ENCODE data around the gene ZNF236. TPM values are rescaled to one million over a fixed set of nuclear protein-coding genes. Genes with fewer than 3 reads are reported as not detected.

Gene ZNF236
- total RNA-seq, 4 donors from 2014 or later: 10.1 to 15.8 (median 14.8) TPM

- H3K36me3 ChIP-seq: peaks cover 0 to 11% (median 0%) of the 10 kb centered on the region in 4 donors
- TF ChIP-seq EP300 (IDR thresholded peaks at IDR 0.05) (no peak), CTCF (IDR thresholded peaks at IDR 0.05) (no peak), POLR2AphosphoS5 (IDR thresholded peaks at IDR 0.05) (no peak), POLR2A (IDR thresholded peaks at IDR 0.05; ENCODE audit: low read depth) (no peak)
- WGBS: 87% methylated on average over 15 of the region's 17 CpGs
- no peak overlapping the region for H3K27ac ChIP-seq (replicated peaks in 1 of 4)
- H3K4me1 ChIP-seq: peaks cover 4 to 10% (median 8%) of the 10 kb centered on the region in 4 donors
- intact Hi-C loops (cut with DNase I): no loop called here
- H3K9me3 ChIP-seq: no peaks in the 10 kb centered on the region
- H3K4me3 ChIP-seq: no peak overlapping the region
- DNase-seq (ENCODE audit: extremely low spot score): no peak
- H3K27me3 ChIP-seq: no peaks in the 10 kb centered on the region
Measured at GRCh38 chr18:76979906-76980305, 157.5 kb downstream of the ZNF236 start.

GRCh38 chr18:76980663-76981395 is 158.5 kb downstream of the ZNF236 start:
- Histone ChIP-seq H3K9me3 (no peaks in the 10 kb centered on the region), H3K36me3 (peaks cover 0 to 11% (median 0%) of the 10 kb centered on the region in 4 donors), H3K27ac (replicated peaks in 1 of 4) (no peak overlapping the region), H3K27me3 (no peaks in the 10 kb centered on the region), H3K4me1 (peaks cover 4 to 10% (median 8%) of the 10 kb centered on the region in 4 donors), H3K4me3 (no peak overlapping the region)
- TF ChIP-seq POLR2A (IDR thresholded peaks at IDR 0.05; ENCODE audit: low read depth) (no peak), POLR2AphosphoS5 (IDR thresholded peaks at IDR 0.05) (no peak), EP300 (IDR thresholded peaks at IDR 0.05) (no peak), CTCF (IDR thresholded peaks at IDR 0.05) (no peak)
- intact Hi-C loops (cut with DNase I): no loop called here
- 83% methylated on average over 23 of the region's 23 CpGs for WGBS
- no peak for DNase-seq (ENCODE audit: extremely low spot score)

GRCh38 chr18:76981396-76981968 is 159.1 kb downstream of the ZNF236 start:
- H3K27me3 ChIP-seq: no peaks in the 10 kb centered on the region
- H3K27ac ChIP-seq (replicated peaks in 1 of 4): no peak overlapping the region
- H3K4me1 ChIP-seq: peaks cover 4 to 10% (median 8%) of the 10 kb centered on the region in 4 donors
- no peaks in the 10 kb centered on the region for H3K9me3 ChIP-seq
- H3K4me3 ChIP-seq: no peak overlapping the region
- TF ChIP-seq POLR2A (IDR thresholded peaks at IDR 0.05; ENCODE audit: low read depth) (no peak), POLR2AphosphoS5 (IDR thresholded peaks at IDR 0.05) (no peak)
- intact Hi-C loops (cut with DNase I): no loop called here
- 75% methylated on average over 13 of the region's 13 CpGs for WGBS
- H3K36me3 ChIP-seq: peaks cover 0 to 11% (median 0%) of the 10 kb centered on the region in 4 donors
- no peak for DNase-seq (ENCODE audit: extremely low spot score)

- 92% methylated on average over 5 of the region's 5 CpGs for WGBS
- no peak for TF ChIP-seq POLR2AphosphoS5 (IDR thresholded peaks at IDR 0.05)
- TF ChIP-seq POLR2A (IDR thresholded peaks at IDR 0.05; ENCODE audit: low read depth): no peak
- no peak for TF ChIP-seq CTCF (IDR thresholded peaks at IDR 0.05)
- no peak for TF ChIP-seq EP300 (IDR thresholded peaks at IDR 0.05)
Measured at GRCh38 chr18:76982038-76982437, 159.7 kb downstream of the ZNF236 start.

GRCh38 chr18:76982841-76983583 is 160.7 kb downstream of the ZNF236 start:
- no peaks in the 10 kb centered on the region for H3K9me3 ChIP-seq
- intact Hi-C loops (cut with DNase I): no loop called here
- no peaks in the 10 kb centered on the region for H3K27me3 ChIP-seq
- peaks cover 0 to 10% (median 8%) of the 10 kb centered on the region in 4 donors for H3K4me1 ChIP-seq
- WGBS: 17% methylated on average over 15 of the region's 15 CpGs
- H3K27ac ChIP-seq (replicated peaks in 1 of 4): no peak overlapping the region
- no peak overlapping the region for H3K4me3 ChIP-seq
- peaks cover 0 to 11% (median 0%) of the 10 kb centered on the region in 4 donors for H3K36me3 ChIP-seq
- DNase-seq (ENCODE audit: extremely low spot score): peak; percentile 94
- TF ChIP-seq EP300 (IDR thresholded peaks at IDR 0.05) (no peak), POLR2AphosphoS5 (IDR thresholded peaks at IDR 0.05) (no peak), CTCF (IDR thresholded peaks at IDR 0.05) (peak; percentile 74 to 97 (median 82)), POLR2A (IDR thresholded peaks at IDR 0.05; ENCODE audit: low read depth) (no peak)

More at GRCh38 chr18:76982038-76982437, 159.7 kb downstream of the ZNF236 start:
- intact Hi-C loops (cut with DNase I): no loop called here
- Histone ChIP-seq H3K27ac (replicated peaks in 1 of 4) (no peak overlapping the region), H3K27me3 (no peaks in the 10 kb centered on the region), H3K4me3 (no peak overlapping the region), H3K36me3 (peaks cover 0 to 11% (median 0%) of the 10 kb centered on the region in 4 donors), H3K4me1 (peaks cover 4 to 10% (median 8%) of the 10 kb centered on the region in 4 donors), H3K9me3 (no peaks in the 10 kb centered on the region)
- no peak for DNase-seq (ENCODE audit: extremely low spot score)
